ENCODE results near the gene ATP6V0D1.

DNA sequence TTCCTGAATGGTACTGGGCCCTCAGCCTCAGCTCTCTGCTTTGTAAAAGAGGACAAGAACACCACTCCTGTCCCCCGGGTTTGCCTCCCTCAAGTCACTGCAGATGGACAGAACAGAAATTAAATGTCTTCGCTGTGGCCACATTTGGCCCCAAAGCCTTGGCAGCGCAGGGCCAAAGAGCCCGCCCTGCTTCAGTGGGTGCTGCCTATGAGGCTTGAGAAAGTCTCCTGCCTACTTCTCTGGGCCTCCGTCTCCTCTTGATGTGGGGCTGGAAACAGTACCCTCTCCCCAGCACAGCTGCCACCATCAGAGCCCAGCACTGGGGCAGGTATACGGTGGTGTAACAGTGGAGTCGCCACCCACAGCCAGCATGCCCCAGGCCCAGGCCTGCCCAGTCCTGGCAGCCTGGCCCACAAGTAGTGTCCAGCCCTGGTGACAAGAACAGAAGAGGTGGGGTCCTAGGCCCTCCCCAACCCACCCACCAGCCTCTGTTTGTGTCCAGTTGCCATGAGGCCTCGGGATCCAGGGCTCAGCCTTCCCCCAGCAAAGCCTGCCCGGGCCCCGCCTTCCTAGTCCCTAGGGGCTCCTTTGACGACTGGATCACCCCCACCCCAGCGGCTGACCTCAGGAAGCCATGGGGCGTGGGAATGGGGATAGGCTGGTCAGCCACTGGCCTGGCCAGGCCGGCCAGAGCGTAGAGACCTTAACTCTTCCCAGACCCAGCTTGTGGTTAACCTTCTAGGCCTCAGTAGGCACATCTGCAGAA, 83.7 kb downstream of the ATP6V0D1 start:
- TF ChIP-seq, protein P1, sequence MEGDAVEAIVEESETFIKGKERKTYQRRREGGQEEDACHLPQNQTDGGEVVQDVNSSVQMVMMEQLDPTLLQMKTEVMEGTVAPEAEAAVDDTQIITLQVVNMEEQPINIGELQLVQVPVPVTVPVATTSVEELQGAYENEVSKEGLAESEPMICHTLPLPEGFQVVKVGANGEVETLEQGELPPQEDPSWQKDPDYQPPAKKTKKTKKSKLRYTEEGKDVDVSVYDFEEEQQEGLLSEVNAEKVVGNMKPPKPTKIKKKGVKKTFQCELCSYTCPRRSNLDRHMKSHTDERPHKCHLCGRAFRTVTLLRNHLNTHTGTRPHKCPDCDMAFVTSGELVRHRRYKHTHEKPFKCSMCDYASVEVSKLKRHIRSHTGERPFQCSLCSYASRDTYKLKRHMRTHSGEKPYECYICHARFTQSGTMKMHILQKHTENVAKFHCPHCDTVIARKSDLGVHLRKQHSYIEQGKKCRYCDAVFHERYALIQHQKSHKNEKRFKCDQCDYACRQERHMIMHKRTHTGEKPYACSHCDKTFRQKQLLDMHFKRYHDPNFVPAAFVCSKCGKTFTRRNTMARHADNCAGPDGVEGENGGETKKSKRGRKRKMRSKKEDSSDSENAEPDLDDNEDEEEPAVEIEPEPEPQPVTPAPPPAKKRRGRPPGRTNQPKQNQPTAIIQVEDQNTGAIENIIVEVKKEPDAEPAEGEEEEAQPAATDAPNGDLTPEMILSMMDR (conservative IDR thresholded peaks at IDR 0.05; ENCODE audit: low read depth, low read length): no peak
- no peak for TF ChIP-seq RCOR1 (IDR thresholded peaks at IDR 0.05; ENCODE audit: insufficient replicate concordance, low read length)
- no peak for TF ChIP-seq CEBPB (IDR thresholded peaks at IDR 0.05; ENCODE audit: low read depth, low read length)
- TF ChIP-seq RAD21 (IDR thresholded peaks at IDR 0.05; ENCODE audit: low read length): no peak
- no peak for TF ChIP-seq POLR2A (IDR thresholded peaks at IDR 0.05; ENCODE audit: low read depth, low read length)
- TF ChIP-seq NFE2L2 (IDR thresholded peaks at IDR 0.05; ENCODE audit: low read depth, low read length): no peak
- TF ChIP-seq, protein P2, sequence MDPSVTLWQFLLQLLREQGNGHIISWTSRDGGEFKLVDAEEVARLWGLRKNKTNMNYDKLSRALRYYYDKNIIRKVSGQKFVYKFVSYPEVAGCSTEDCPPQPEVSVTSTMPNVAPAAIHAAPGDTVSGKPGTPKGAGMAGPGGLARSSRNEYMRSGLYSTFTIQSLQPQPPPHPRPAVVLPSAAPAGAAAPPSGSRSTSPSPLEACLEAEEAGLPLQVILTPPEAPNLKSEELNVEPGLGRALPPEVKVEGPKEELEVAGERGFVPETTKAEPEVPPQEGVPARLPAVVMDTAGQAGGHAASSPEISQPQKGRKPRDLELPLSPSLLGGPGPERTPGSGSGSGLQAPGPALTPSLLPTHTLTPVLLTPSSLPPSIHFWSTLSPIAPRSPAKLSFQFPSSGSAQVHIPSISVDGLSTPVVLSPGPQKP (IDR thresholded peaks at IDR 0.05; ENCODE audit: borderline replicate concordance, low read depth, low read length): no peak
- TF ChIP-seq RFX5 (IDR thresholded peaks at IDR 0.05; ENCODE audit: low read depth, low read length): no peak
- no peak for TF ChIP-seq USF2 (IDR thresholded peaks at IDR 0.05; ENCODE audit: low read depth, low read length)
